Putamen (tissue), 1 donor: ENCODE measurements around the gene RNF130.
"Not testable (repeated sequence)": the region's sequence is repeated elsewhere in the genome, so short reads cannot be mapped to it uniquely, and the experiment has no call there.

ENCODE experiments used
- DNase-seq: peaks from one replicate; pipeline ENCODE4 v3.0.0-alpha.2; 2016; ENCODE audit warnings: low spot score

Gene RNF130

GRCh38 chr5:180018347-180019060 lies 53.1 kb downstream of the RNF130 start:
- DNase-seq, result no peak

DNA sequence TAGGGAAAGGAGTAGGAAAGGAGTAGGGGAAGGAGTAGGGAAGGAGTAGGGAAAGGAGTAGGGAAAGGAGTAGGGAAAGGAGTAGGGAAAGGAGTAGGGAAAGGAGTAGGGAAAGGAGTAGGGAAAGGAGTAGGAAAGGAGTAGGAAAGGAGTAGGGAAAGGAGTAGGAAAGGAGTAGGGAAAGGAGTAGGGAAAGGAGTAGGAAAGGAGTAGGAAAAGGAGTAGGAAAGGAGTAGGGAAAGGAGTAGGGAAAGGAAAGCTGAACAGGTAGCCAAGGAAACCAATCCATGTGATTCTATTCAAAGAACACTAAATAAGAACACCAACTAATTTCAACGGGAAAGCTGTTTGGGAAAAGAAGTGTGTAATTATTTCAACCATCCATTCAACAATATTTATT lies 56.0 kb downstream of the RNF130 start:
- DNase-seq, result not testable (repeated sequence)

DNA sequence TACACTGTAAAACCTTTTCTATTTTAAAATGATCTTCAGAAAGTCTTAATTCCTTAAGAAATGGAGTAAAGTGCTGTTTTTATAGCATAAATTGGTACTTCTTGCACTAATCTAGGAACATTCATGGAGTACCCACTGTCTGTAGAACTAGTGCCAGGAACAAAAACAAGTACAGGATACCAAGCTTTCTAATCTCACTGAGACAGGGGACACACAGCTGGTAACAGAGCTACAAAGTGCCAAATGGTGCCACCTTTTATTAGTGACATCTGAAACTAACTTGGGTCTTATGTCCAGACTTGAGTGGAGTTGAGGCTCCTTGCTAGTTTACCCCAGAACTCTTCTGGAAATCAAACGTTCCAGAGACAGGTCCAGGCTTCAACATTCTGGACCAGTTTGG lies 57.9 kb downstream of the RNF130 start:
- DNase-seq, result no peak

DNA sequence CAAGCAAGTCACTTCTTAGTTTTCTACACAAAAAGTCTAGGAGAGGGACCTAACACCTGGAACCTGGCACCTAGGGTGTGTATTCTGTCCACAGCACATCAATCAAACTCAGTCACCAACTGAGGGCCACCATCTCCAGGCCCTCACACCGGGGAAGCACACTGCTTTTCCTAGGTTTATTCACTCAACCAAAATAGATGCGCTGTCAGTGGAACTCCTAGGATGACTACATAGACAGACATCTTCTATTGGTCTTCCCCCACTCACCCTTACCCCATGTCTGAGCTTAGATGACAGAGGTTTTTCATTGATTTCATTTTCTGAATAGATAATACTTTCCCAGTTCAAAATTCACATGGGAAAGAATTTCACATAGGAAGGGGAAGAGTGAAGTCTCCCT lies 59.2 kb downstream of the RNF130 start:
- DNase-seq, result no peak

DNA sequence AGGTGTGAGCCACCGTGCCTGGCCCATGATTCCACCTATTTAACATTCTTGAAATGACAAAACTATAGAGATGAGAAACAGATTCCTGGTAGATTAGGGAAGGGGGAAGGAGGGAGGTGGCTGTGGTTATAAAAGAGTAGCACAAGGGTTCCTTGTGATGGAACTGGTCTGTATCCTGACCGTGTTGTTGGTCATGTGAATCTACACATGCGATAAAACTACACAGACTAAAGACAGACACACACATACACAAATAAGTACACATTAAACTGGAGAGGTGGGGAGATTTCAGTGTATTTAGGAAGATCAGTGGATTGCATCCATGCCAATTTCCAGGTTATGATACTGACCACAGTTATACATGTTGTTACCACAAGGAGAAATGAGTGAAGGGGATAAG lies 60.9 kb downstream of the RNF130 start:
- no peak for DNase-seq

DNA sequence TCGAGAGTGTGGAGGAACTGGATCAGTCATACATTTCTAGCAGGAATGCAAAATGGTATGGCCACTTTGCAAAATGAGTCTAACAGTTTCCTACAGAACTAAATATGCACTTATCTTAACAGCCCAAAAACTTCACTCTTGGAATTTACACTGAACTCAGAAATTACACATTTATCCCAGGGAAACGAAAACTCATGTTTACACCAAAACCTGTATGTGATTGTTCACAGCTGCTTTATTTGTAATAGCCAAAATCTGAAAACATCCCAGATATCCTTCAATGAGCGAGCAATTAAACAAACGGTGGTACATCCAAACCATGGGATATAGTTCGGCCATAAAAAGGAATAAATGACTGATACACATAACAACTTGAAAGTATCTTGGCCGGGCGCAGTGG lies 62.0 kb downstream of the RNF130 start:
- no peak for DNase-seq

DNA sequence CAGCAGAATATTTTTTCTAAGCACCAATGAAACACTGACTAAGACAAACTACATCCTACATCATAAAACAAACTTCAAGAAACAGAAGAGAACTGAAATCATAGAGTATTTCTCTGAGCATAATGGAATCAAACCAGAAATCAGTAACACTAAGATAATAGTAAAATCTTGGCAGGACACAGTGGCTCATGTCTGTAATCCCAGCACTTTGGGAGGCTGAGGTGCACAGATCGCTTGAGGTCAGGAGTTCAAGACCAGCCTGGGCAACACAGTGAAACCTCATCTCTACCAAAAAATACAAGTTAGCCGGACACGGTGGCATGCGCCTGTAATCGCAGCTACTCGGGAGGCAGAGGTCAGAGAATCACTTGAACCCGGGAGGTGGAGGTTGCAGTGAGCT lies 63.1 kb downstream of the RNF130 start:
- no peak for DNase-seq

- DNase-seq, result no peak
Observed at GRCh38 chr5:180007582-180007981, 64.0 kb downstream of the RNF130 start.

GRCh38 chr5:180006141-180006540 lies 65.4 kb downstream of the RNF130 start:
- DNase-seq, result no peak

DNA sequence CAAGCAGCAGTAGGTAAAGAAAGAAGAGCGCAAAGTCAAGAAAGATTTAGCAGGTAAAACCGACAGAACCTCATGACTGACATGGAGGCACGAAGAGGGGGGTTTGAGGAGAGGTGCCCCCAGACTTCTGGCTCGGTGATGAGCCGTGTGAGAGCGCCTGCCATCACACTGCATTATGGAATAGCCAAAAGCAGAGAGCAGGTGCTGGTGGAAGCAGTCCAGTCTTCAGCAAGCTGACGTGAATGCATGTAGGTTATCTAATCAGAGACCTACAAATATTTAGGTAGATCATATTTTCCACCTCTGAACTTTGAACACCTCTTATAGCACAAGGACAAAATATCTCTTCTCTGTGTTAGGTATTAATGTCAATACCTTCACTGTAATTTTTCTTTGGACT lies 68.4 kb downstream of the RNF130 start:
- no peak for DNase-seq

DNA sequence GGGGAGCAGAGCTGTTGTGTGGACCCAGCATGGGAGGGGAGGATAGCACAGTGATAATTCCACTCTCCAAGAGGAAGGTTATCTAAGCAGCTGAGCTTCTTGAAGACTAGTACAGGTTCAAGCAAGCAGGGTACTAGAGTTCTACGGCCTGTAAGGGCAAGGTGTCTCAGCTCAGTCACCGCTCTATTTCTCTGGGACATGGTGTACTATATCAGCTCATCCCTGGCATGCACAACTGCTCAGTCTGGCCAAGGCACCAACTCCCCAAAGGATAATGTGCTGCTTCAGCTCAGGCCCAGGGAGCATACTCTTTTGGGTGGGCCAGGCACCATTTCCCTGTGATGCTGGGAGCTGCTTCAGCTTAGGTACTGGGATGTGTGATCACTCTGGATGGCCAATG lies 69.8 kb downstream of the RNF130 start:
- no peak for DNase-seq

DNA sequence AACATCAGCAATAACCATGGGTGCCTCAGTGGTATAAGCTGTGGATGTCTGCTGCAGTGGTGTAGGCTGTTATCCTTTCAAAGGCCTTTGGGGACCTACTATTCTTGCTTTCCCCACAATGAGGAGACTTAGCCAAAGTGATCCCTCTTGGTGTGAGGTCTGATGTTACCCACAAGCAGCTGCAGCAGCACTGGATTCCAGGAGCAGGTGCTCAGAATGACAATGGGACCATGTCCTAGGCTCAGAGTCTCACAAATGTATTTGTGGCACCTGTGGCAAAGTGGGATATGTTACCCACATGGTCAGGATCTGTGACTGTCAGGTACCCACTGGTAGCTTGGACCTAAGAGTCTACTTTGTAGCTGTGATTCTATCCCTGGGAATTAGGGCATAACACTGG lies 70.4 kb downstream of the RNF130 start:
- no peak for DNase-seq

DNA sequence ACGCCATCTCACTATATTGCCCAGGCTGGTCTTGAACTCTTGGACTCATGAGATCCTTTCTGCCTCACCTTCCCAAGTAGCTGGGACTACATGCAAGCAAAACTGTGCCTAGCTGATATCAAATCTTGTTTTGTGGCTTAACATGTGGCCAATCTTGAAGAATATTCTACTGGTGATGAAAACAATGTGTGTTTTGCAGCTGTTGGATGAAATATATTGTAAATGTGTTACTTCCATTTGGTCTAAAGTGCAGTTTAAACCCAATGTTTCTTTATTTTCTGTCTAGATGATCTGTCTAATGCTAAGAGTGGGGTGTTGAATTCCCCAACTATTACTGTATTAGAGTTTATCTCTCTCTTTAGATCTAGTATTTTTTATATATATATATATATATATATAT lies 73.1 kb downstream of the RNF130 start:
- no peak for DNase-seq

- no peak for DNase-seq
Observed at GRCh38 chr5:179994583-179995323, 76.8 kb downstream of the RNF130 start.

GRCh38 chr5:179992855-179993254 lies 78.7 kb downstream of the RNF130 start:
- DNase-seq, result not testable (repeated sequence)

- DNase-seq, result no peak
Observed at GRCh38 chr5:179991106-179991505, 80.5 kb downstream of the RNF130 start.

- DNase-seq, result not testable (repeated sequence)
Observed at GRCh38 chr5:179990525-179990924, 81.0 kb downstream of the RNF130 start.

- DNase-seq, result peak; percentile 30
Observed at GRCh38 chr5:179986328-179986727, 85.2 kb downstream of the RNF130 start.

DNA sequence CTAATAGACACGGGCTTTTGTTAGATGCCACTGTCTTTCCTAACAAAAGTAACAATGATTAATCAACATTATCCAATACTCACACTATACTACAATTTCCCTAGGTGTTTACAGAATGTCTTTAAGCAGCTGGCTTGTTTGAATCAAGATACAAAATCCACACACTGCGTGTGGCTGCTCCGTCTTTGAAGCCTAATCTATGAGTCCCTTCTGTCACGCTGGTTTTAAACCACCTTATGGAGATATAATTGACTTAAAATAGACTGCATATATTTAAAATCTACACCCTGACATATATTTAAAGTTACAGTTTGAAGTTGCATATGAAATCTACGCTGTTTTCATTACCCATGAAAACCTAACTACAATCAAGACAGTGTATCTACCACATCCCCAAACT lies 89.9 kb downstream of the RNF130 start:
- DNase-seq, result no peak

- no peak for DNase-seq
Observed at GRCh38 chr5:179980767-179981166, 90.8 kb downstream of the RNF130 start.

GRCh38 chr5:179978792-179979191 lies 92.8 kb downstream of the RNF130 start:
- no peak for DNase-seq

DNA sequence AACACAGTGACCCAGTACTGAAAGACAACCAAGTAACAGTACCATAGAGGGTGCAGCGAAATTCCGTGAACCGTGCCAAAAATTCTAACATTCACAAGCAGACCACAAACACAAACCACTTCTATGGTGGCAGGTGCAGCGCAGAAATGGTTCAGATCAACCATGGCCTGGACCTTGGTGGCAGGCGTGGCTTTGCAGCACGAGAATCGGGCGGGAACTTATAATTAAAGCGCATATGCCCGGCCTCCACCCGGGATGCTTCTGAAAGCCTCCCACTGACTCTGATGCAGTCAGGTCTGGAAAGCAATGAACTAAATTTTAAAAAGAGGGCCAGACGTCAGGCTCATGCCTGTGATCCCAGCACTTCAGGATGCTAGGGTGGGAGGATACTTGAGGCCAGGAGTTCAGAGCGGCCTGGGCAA lies 95.8 kb downstream of the RNF130 start:
- DNase-seq, result no peak

- DNase-seq, result peak; percentile 34
Observed at GRCh38 chr5:179974946-179975712, 96.4 kb downstream of the RNF130 start.
